ENCODE data around the gene MEGF10.

MEGF10 gene

GRCh38 chr5:127486471-127486870 lies 195.9 kb downstream of the MEGF10 start:
- TF ChIP-seq EZH2 (IDR thresholded peaks at IDR 0.05; ENCODE audit: borderline replicate concordance, low read length), result no peak
- no peak for TF ChIP-seq CTCF (IDR thresholded peaks at IDR 0.05; ENCODE audit: low read length)

GRCh38 chr5:127492854-127493738 lies 202.5 kb downstream of the MEGF10 start:
- Histone ChIP-seq H3K4me1 (ENCODE audit: insufficient read depth, low read length, severe bottlenecking) (no peaks in the 10 kb centered on the region), H3K27ac (ENCODE audit: low read depth, low read length, poor library complexity, severe bottlenecking) (no peak overlapping the region), H3K27me3 (ENCODE audit: insufficient read depth, low read length) (no peaks in the 10 kb centered on the region), H3K9ac (ENCODE audit: low read length) (no peak overlapping the region), H3K4me2 (ENCODE audit: low read length) (no peak overlapping the region), H3K9me2 (ENCODE audit: low read depth, low read length) (no peaks in the 10 kb centered on the region), H3K9me3 (ENCODE audit: low read length) (no peaks in the 10 kb centered on the region), H3K4me3 (ENCODE audit: low read depth, low read length, poor library complexity, severe bottlenecking) (no peak overlapping the region), H3K79me2 (ENCODE audit: insufficient read depth, low read length) (no peaks in the 10 kb centered on the region), H4K20me1 (ENCODE audit: insufficient read depth, low read length) (no peaks in the 10 kb centered on the region), H2AFZ (ENCODE audit: low read length) (no peak overlapping the region), H3F3A (ENCODE audit: insufficient read depth, low read length) (no peaks in the 10 kb centered on the region), H3K36me3 (ENCODE audit: insufficient read depth, low read length) (no peaks in the 10 kb centered on the region)
- no peak for TF ChIP-seq EZH2 (IDR thresholded peaks at IDR 0.05; ENCODE audit: borderline replicate concordance, low read length)
- TF ChIP-seq CTCF (IDR thresholded peaks at IDR 0.05; ENCODE audit: low read length), result peak; percentile 97

More at GRCh38 chr5:127486471-127486870, 195.9 kb downstream of the MEGF10 start:
- Histone ChIP-seq H3F3A (ENCODE audit: insufficient read depth, low read length) (no peaks in the 10 kb centered on the region), H4K20me1 (ENCODE audit: insufficient read depth, low read length) (no peaks in the 10 kb centered on the region), H3K4me1 (ENCODE audit: insufficient read depth, low read length, severe bottlenecking) (no peaks in the 10 kb centered on the region), H2AFZ (ENCODE audit: low read length) (no peak overlapping the region), H3K9me3 (ENCODE audit: low read length) (no peaks in the 10 kb centered on the region), H3K36me3 (ENCODE audit: insufficient read depth, low read length) (no peaks in the 10 kb centered on the region), H3K9me2 (ENCODE audit: low read depth, low read length) (no peaks in the 10 kb centered on the region), H3K4me3 (ENCODE audit: low read depth, low read length, poor library complexity, severe bottlenecking) (no peak overlapping the region), H3K4me2 (ENCODE audit: low read length) (no peak overlapping the region), H3K9ac (ENCODE audit: low read length) (no peak overlapping the region), H3K79me2 (ENCODE audit: insufficient read depth, low read length) (no peaks in the 10 kb centered on the region), H3K27ac (ENCODE audit: low read depth, low read length, poor library complexity, severe bottlenecking) (no peak overlapping the region), H3K27me3 (ENCODE audit: insufficient read depth, low read length) (no peaks in the 10 kb centered on the region)

- Histone ChIP-seq H3K9me2 (ENCODE audit: low read depth, low read length) (no peaks in the 10 kb centered on the region), H3F3A (ENCODE audit: insufficient read depth, low read length) (no peaks in the 10 kb centered on the region), H3K4me3 (ENCODE audit: low read depth, low read length, poor library complexity, severe bottlenecking) (no peak overlapping the region), H3K9ac (ENCODE audit: low read length) (no peak overlapping the region), H4K20me1 (ENCODE audit: insufficient read depth, low read length) (no peaks in the 10 kb centered on the region), H2AFZ (ENCODE audit: low read length) (no peak overlapping the region), H3K4me2 (ENCODE audit: low read length) (no peak overlapping the region), H3K27ac (ENCODE audit: low read depth, low read length, poor library complexity, severe bottlenecking) (no peak overlapping the region), H3K9me3 (ENCODE audit: low read length) (no peaks in the 10 kb centered on the region), H3K4me1 (ENCODE audit: insufficient read depth, low read length, severe bottlenecking) (no peaks in the 10 kb centered on the region), H3K79me2 (ENCODE audit: insufficient read depth, low read length) (no peaks in the 10 kb centered on the region), H3K27me3 (ENCODE audit: insufficient read depth, low read length) (no peaks in the 10 kb centered on the region), H3K36me3 (ENCODE audit: insufficient read depth, low read length) (no peaks in the 10 kb centered on the region)
- TF ChIP-seq EZH2 (IDR thresholded peaks at IDR 0.05; ENCODE audit: borderline replicate concordance, low read length) (no peak), CTCF (IDR thresholded peaks at IDR 0.05; ENCODE audit: low read length) (no peak)
Measured at GRCh38 chr5:127498548-127498947, 208.0 kb downstream of the MEGF10 start.
